GM21528 (cell line): ENCODE results near the gene SRPK1.

ENCODE experiments used
- ATAC-seq: cut with Tn5 transposase; IDR thresholded peaks from one replicate; pipeline ENCODE4 v1.9.1; 2021; ENCODE audit warnings: mild to moderate bottlenecking, moderate library complexity; ENCODE audit not compliant: unreplicated experiment, low FRiP score

The SRPK1 gene

GRCh38 chr6:35831257-35832007 lies 89.5 kb downstream of the SRPK1 start:
- ATAC-seq: no peak

- ATAC-seq: no peak
Observed at GRCh38 chr6:35829306-35829705, 91.6 kb downstream of the SRPK1 start.

- no peak for ATAC-seq
Observed at GRCh38 chr6:35824552-35825192, 96.2 kb downstream of the SRPK1 start.

GRCh38 chr6:35823601-35824000 lies 97.3 kb downstream of the SRPK1 start:
- no peak for ATAC-seq

GRCh38 chr6:35817515-35817914 lies 103.4 kb downstream of the SRPK1 start:
- ATAC-seq: no peak

GRCh38 chr6:35811699-35811995 lies 109.3 kb downstream of the SRPK1 start:
- no peak for ATAC-seq

- ATAC-seq: no peak
Observed at GRCh38 chr6:35810971-35811698, 109.8 kb downstream of the SRPK1 start.

GRCh38 chr6:35809809-35810208 lies 111.1 kb downstream of the SRPK1 start:
- ATAC-seq: no peak

GRCh38 chr6:35808688-35809087 lies 112.2 kb downstream of the SRPK1 start:
- no peak for ATAC-seq

GRCh38 chr6:35804996-35805736 lies 115.7 kb downstream of the SRPK1 start, which contains the start of gene LHFPL5:
Gene LHFPL5, plus strand, starts transcription at chr6:35805352. Its CDS starts 319 bp downstream, at chr6:35805671.
- no peak for ATAC-seq

GRCh38 chr6:35801148-35801547 lies 119.8 kb downstream of the SRPK1 start:
- ATAC-seq: no peak

GRCh38 chr6:35798706-35799105 lies 122.2 kb downstream of the SRPK1 start:
- no peak for ATAC-seq

GRCh38 chr6:35797837-35798526 lies 122.9 kb downstream of the SRPK1 start:
- ATAC-seq: no peak

- no peak for ATAC-seq
Observed at GRCh38 chr6:35796236-35796635, 124.7 kb downstream of the SRPK1 start.

- ATAC-seq: no peak
Observed at GRCh38 chr6:35795453-35796071, 125.3 kb downstream of the SRPK1 start.

- ATAC-seq: no peak
Observed at GRCh38 chr6:35794536-35795452, 126.1 kb downstream of the SRPK1 start.

GRCh38 chr6:35790683-35791082 lies 130.2 kb downstream of the SRPK1 start:
- ATAC-seq: no peak

- ATAC-seq: no peak
Observed at GRCh38 chr6:35788423-35788982, 132.4 kb downstream of the SRPK1 start.
